SIG-M5 treated with dmso at 0.1 percent for 504 hours (cell line): ENCODE results near the gene CXCL9.
"Not testable (repeated sequence)": the region's sequence is repeated elsewhere in the genome, so short reads cannot be mapped to it uniquely, and the experiment has no call there.

ENCODE experiments used
- DNase-seq: peaks from one replicate; lab custom pipeline; 2025; ENCODE audit not compliant: unreplicated experiment; lab: John Stamatoyannopoulos, UW

Gene CXCL9

DNA sequence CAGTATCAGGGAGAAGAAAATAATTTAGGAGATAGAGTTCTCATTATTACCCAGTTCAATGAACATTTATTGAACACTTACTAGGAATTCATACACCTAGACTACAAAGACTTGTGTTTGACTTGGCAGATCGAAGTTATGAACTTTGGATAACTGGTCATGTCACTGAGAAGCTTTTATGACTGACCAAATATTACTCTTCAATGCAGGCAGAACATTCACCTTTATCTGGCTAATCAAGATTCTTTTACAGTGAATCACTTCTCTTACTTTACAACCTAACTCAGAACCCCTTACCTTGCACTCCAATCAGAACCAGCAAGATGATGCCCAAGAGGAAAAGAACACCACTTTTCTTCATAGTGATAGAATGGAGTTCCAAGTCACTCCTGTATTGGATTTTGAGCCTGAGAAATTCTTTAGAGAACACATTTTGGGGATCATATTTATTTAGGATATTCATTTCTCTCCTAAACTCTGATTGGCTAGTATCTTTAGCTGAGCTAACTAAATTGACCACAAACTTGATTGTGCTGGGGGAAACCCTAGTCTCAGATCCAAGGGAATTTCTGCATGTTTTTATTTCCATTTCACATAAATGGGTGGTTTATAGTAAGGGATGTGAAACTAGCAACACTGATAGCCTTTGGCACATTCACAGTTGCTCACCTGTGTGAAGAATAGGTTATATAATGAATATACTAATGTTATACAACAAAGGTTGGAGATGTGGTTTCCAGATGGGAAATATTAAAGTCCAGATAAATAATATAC is at the start of gene CXCL9:
CXCL9 (minus strand) TSS at position 421 of the 774 bp plus-strand sequence; CDS start at position 361, 60 bp downstream.
- DNase-seq = no peak

DNA sequence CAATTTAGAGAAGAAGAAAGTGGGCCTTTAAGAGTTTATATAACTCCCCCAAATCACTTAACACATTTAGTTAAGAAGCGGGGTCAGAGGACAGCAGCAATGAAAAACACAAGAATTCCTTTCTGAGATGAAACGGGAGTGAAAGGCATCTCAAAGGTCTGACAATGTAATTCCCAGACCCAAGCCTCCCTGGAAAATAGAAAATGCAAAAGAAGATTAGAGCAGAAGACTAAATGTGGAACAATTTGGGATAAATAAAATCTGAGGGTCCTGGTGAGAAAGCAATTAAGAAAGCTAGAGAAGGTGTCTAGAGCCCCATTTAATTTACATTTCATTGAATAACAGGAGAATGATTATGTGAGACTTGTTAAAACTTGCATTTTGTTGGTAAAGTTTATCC is 48.1 kb upstream of the CXCL9 start:
- no peak for DNase-seq

DNA sequence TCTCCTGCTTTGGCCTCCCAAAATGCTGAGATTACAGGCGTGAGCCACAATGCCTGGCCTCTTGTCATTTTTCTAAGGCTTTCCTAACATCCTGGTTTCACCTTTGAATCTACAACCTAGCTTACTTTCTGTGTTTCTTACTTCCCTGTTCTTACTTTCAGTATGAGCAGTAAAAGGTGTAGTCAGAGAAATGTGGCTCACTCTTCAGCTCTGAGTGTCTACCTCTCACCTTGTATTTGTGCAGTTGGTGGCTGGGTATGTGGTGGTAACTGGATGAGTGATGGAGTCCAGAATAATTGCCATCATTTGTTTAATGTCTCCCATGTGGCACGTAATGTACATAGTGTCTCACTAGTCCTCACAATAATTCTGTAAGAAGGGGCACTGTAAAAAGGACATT is 47.7 kb upstream of the CXCL9 start:
- peak; percentile 33 for DNase-seq

DNA sequence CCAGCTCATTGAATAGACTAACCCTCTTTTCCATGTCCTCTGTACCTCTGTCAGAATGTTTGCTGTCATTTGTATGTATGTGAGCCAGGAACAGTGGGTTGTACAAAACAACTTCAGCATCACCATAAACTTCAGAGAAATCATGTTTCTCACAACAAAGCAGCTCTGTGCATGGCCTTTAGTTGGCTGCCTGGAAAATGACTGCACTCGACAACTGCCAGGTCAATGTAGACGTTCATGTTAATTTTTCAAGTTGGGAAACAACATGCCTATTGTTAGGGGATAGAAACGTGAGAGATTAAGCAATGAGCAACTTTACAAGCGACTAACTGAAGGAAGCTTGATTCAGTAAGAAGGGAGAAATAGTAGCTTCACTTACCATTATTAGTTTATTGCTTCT is 46.4 kb upstream of the CXCL9 start:
- DNase-seq = peak; percentile 78

DNA sequence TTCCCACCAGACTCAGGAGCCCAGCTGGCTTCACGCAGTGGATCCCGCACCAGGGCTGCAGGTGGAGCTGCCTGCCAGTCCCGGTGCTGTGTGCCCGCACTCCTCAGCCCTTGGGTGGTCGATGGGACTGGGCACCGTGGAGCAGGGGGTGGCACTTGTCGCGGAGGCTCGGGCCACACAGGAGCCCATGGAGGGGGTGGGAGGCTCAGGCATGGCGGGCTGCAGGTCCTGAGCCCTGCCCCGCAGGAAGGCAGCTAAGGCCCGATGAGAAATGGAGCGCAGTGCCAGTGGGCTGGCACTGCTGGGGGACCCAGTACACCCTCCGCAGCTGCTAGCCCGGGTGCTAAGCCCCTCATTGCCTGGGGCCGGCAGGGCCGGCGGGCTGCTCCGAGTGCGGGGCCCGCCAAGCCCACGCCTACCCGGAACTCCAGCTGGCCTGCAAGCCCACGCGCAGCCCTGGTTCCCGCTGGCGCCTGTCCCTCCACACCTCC is 43.3 kb upstream of the CXCL9 start:
- not testable (repeated sequence) for DNase-seq

DNA sequence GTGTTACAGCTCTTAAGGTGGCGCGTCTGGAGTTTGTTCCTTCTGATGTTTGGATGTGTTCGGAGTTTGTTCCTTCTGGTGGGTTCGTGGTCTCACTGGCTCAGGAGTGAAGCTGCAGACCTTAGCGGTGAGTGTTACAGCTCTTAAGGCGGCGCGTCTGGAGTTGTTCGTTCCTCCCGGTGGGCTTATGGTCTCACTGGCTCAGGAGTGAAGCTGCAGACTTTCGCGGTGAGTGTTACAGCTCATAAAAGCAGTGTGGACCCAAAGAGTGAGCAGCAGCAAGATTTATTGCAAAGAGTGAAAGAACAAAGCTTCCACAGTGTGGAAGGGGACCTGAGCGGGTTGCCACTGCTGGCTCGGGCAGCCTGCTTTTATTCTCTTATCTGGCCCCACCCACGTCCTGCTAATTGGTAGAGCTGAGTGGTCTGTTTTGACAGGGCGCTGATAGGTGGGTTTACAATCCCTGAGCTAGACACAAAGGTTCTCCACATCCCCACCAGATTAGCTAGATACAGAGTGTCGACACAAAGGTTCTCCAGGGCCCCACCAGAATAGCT is 42.6 kb upstream of the CXCL9 start:
- not testable (repeated sequence) for DNase-seq

DNA sequence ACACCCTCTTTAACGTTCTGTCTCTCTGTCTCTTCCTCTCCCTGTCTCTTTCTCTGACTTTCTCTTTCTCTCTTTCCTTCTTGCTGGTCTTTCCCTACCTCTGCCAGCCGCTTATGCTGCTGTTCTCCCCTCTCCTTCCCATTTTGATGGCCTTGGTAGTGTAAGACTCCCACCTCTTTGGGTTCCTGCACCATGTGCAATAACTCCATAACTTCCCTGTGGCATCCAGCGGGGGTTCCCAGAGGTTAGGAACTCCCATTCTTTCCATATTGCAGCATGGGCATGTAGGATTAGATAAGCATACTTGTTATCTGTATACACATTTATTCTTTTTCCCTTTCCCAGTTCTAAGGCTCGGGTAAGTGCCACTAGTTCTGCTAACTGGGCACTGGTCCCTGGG is 37.4 kb upstream of the CXCL9 start:
- not testable (repeated sequence) for DNase-seq

DNA sequence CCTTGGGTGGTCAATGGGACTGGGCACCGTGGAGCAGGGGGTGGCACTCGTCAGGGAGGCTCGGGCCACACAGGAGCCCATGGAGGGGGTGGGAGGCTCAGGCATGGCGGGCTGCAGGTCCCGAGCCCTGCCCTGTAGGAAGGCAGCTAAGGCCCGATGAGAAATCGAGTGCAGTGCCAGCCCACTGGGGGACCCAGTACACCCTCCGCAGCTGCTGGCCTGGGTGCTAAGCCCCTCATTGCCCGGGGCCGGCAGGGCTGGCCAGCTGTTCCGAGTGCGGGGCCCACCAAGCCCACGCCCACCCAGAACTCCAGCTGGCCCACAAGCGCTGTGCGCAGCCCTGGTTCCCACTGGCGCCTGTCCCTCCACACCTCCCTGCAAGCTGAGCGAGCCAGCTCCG is 36.0 kb upstream of the CXCL9 start:
- DNase-seq = not testable (repeated sequence)

DNA sequence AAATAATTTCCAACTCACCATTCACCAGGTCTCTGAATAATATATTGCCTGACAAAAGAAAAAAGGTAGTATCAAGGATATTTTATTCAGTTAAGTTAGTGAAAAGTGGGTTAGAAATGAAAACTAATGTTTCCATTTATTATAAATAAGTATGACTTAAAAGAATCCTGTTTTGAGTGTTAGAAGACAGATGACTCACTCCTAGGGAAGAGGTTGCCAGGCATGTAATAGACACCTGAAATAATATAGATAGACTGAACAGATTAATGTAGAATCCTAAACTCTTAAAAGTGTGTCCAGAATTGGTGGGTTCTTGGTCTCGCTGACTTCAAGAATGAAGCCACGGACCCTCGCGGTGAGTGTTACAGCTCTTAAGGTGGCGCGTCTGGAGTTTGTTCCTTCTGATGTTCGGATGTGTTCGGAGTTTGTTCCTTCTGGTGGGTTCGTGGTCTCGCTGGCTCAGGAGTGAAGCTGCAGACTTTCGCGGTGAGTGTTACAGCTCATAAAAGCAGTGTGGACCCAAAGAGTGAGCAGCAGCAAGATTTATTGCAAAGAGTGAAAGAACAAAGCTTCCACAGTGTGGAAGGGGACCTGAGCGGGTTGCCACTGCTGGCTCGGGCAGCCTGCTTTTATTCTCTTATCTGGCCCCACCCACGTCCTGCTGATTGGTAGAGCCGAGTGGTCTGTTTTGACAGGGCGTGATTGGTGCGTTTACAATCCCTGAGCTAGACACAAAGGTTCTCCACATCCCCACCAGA is 35.1 kb upstream of the CXCL9 start:
- not testable (repeated sequence) for DNase-seq

DNA sequence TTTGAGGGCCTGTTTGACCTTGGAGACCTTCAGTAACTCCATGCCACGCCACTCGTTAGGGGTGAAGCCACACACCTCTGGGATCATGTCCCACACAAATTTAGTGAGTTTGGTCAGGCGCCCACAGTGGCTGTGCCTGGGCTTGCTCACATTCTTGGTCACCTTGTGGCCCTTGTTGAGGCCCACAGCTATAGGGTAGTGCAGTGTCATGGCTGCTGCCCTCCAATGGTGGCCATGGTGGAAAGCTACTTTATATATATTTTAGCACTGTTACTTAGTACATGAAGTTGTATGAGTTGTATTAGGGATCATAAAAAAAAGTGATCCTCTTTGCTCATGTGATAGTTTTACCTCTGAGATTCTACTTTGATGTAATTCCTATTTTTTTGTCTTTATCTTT is 29.5 kb upstream of the CXCL9 start:
- no peak for DNase-seq

DNA sequence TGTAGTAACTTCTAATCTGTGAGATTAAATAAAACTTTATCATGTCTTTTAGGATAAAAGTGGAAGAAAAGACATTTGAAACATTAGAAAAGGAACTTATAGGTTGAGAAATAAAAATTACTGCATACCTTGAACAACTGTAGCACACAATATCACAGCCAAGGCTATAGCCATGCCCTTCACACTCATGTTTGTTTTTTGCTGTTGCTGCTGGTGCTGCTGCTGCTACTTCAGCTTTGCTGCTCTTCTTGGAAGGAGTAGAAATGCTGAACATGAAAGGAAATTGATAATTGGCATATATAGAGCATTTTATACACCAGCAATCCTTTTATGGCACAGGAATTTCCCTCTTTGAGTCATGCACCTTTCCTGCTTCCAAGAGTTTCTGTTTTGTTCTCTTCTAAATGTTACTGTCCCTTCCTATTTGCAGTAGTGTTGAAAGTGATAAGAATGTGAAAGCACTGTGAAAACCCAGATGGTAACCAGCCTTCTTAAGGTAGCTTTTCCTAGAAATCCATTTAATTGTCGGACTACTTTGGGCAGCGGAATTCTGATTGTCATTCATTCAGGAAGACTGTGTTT is 28.6 kb upstream of the CXCL9 start, which contains the start of gene CXCL11:
CXCL11 (minus strand) TSS at position 272 of the 582 bp plus-strand sequence; CDS start at position 189, 83 bp downstream.
- DNase-seq = no peak

DNA sequence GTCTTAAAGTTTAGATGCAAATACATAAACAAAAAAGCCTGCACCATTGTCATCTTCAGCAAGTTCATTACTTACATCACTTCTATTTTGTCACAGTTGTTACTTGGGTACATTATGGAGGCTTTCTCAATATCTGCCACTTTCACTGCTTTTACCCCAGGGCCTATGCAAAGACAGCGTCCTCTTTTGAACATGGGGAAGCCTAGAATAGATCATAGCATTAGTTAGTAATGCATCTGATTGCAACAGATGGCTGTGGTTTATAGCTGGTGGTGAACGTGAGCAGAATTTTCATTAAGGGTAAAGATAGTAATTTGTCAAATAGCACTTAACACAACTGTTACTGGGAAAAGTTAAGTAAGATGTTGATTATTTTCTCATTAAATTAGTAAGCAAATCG is 27.8 kb upstream of the CXCL9 start:
- peak; percentile 97 for DNase-seq

DNA sequence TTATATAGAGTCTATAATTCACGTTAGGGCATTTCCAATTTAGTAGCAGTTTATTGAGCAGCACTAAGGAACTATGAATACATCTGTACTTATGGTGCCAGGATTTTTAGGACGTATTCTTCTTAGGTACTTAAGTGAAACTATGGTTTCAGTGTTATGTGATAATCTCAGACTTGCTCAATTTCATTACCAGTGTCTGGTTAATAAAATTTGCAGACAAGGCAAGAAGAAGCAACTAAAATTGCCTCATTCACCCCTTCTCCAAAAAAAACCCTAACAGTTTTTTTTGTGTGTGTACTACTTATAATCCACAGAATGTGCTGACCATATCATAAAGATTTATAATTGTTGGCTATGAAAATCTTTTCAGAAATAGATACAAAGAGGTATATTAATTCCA is 22.0 kb upstream of the CXCL9 start:
- peak; percentile 33 for DNase-seq

DNA sequence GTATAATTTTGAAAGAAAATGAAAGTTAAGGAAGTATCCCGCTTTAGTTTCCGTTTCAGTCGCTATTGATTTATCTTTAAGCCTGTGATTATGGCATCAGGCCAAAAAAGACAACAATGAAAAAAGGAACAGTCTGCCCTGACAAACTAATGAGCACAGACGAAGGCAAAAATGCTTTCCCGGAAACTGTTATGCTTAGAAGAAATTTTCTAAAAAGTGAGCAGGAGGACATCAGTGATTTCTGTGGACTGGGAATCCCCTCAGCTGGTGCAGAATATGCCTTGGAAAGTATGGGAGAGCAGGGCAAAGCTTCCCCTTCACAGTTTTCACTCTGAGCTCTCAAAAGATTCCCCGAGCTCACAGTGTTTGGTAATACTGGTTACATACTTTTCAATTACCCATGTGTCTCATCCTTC is 21.0 kb upstream of the CXCL9 start:
- DNase-seq = peak; percentile 19

DNA sequence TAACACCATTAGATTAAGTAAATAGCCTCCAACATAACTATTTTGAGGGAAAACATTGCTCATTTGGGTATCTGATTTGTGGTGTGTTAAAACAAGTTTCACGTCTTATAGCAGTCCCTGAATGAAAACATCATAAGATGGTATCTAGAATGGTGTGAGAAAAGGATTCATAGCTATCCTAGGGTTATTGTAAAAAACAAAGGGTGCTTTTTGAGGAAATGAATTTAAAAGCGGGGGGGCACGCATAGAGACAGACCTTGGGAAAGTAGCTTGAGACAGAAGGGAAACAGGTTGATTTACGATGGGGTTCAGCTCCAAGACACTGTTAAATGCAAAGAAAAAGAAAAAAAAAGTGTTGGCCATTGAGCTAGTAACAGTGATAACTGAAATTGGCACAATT is 16.8 kb upstream of the CXCL9 start:
- DNase-seq = no peak

DNA sequence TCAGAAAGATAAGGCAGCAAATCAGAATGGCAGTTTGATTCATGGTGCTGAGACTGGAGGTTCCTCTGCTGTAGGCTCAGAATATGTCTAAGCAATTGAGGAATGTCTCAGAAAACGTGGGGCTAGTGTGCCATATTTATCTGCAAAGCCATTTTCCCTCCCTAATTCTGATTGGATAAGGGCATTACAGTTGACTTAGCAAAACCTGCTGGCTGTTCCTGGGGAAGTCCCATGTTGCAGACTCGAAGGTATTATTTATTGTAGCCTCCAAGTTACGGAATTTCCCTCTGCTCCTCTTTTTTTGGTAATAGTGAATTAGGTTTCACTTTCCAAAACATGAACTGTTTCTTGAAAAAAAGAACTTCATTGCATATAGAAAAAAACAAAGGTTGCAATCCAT is 16.1 kb upstream of the CXCL9 start, which contains the start of gene CXCL10:
CXCL10 (minus strand) TSS at position 109 of the 400 bp plus-strand sequence; CDS start at position 43, 66 bp downstream.
- no peak for DNase-seq

DNA sequence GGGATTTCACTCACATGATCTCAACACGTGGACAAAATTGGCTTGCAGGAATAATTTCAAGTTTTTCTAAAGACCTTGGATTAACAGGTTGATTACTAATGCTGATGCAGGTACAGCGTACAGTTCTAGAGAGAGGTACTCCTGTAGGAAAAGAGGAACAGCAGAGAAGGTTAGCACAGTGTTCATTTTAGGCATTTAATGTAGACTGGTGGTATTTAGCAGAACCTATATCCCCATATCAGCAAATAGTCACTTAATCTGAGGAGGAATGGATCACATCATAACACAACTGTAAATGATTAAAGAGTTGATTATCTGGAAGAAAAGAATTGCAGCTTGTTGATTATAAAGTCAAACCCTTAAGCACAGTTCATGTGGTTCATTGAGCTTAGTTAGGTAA is 15.4 kb upstream of the CXCL9 start:
- DNase-seq = no peak

DNA sequence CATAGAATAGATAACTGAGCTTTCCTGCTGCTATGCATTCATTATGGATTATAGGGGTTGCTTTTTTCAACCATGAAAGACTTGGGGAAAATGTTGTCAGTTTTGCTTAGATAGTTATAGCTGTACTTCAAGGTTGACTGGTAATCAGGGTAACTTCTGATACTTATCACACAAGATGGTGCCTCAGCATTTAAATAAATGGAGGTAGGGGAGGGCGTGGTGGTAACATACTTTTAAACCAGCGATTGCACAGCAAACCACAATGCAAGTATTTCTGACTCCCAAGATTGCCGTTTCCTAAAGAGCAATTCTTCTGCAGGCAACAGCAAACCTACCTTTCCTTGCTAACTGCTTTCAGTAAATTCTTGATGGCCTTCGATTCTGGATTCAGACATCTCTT is 14.7 kb upstream of the CXCL9 start:
- peak; percentile 43 for DNase-seq

DNA sequence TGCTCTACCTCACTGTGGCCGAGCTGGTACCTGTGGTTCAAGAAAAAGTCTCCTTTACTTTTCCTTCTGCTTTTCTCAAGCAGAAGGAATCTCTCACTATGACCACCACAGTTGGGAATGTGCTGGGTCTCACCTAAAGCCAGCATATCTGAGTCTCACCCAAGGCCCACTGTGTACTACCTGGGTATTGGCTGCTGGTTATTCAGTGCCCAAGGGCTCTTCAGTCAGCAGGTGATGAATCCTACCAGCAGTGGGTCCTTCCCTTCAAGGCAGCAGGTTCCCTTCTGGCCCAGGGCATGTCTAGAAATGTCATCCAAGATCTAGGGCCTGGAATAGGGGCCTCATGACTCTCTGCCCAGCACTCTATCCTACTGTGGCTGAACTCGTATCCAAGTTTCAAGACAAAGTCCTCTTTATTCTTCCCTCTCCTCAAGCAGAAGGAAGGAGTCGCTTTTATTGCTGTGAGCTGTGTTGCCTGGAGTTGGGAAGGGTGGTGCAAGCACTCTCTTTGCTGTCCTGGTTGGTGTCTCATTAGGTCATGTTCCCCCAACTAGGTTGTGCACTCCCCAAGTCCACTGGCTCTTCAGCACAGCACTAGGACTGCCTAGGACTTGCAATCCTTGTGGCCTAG is 9.9 kb upstream of the CXCL9 start:
- DNase-seq = no peak

DNA sequence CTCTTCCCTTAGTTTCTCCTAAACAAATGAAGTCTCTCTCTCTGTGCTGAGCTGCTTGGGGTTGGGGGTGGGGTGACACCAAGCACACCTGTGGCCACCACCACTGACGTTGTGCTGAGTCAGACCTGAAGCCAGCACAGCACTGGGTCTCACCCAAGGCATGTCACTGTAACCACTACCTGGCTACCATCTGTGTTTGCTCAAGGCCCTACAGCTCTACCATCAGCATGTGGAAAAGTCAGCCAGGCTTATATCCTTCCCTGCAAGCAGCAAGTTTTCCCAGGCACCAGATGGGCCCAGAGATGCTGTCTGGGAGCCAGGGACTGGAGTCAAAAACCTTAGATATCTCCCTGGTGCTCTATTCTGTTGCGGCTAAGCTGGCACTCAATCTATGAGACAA is 9.1 kb upstream of the CXCL9 start:
- no peak for DNase-seq

DNA sequence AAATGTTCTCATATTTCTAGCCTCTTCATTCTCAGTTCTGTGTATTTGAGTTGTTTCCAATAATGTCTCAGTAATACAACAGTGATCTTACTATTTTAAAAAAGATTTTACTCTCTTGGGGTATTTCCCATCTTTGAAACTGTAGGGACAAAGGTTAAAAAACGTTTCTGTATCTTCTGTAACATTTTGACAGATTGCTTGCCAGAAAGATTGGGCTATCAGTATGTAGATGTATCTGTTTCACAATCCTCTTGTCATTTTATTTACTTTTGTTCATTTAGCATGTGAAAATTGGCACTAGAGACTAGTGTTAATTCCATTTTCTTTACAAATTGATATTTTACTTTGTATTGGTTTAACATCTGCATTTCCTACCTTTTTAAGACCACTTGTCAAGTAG is 6.2 kb upstream of the CXCL9 start:
- no peak for DNase-seq
